K562 (cell line): ENCODE results near the gene OR51B2. TPM values are rescaled to one million over a fixed set of nuclear protein-coding genes. Genes with fewer than 3 reads are reported as not detected.
A peak's percentile ranks its signal among the peaks of the same experiment; 100 is the strongest.

Experiments
- COPS2 ChIP-seq: fragments of 450-650 bp; conservative IDR thresholded peaks from 2 replicates; pipeline ENCODE4 v1.6.1; 2016; ENCODE audit warnings: mild to moderate bottlenecking, moderate library complexity
- DEAF1 ChIP-seq: fragments of 450-650 bp; formaldehyde crosslinking; IDR thresholded peaks from 2 replicates; pipeline ENCODE4 v1.4.0; 2020; ENCODE audit warnings: mild to moderate bottlenecking, moderate library complexity
- ELK1 ChIP-seq: sonication (generic); formaldehyde crosslinking; IDR thresholded peaks from 2 replicates; pipeline ENCODE4 v1.8.1; 2022; ENCODE audit warnings: missing genetic modification reagents
- FOXJ3 ChIP-seq: sonication (generic); formaldehyde crosslinking; IDR thresholded peaks from 2 replicates; pipeline ENCODE4 v1.4.0; 2020; ENCODE audit warnings: mild to moderate bottlenecking, missing genetic modification reagents
- TEAD2 ChIP-seq: fragments of 450-650 bp; IDR thresholded peaks from 2 replicates; pipeline ENCODE4 v1.6.1; 2016; ENCODE audit warnings: missing genetic modification characterization, control low read depth, missing compliant biosample characterization
- ZFP1 ChIP-seq: fragments of 450-650 bp; formaldehyde crosslinking; IDR thresholded peaks from 2 replicates; pipeline ENCODE4 v1.4.0; 2020; ENCODE audit warnings: mild to moderate bottlenecking, mixed read lengths
- ZNF280B ChIP-seq: fragments of 250-450 bp; sonication (Bioruptor Pico); IDR thresholded peaks from 2 replicates; pipeline ENCODE4 v1.5.1; 2021; ENCODE audit warnings: mild to moderate bottlenecking
- polyA plus RNA-seq, 8 experiments: library from polyadenylated mRNA; depleted of rRNA in 4 of 8; stranded (reverse) in 5 of 8; unstranded in 3 of 8; fragments of >200 nt; fragmentation: Nextera tagmentation in 2 of 8; fragmentation: Illumina TruSeq in 1 of 8; extraction: Ambion mirVana in 2 of 8; extraction: Trizol in 1 of 8; gene quantifications; 2 replicates each; pipeline versions ENCODE4 v1.2.1 to v1.2.3, GENCODE V29; 2011 to 2014; ENCODE audit warnings: inconsistent platforms in 1 of 8, missing spikeins in 1 of 8
- total RNA-seq, 7 experiments: library from RNA; depleted of rRNA in 6 of 7; stranded (reverse); fragments of >200 nt in 6 of 7; fragmentation: Illumina TruSeq in 2 of 7; extraction: Trizol in 2 of 7; gene quantifications; 2 replicates each; pipeline versions ENCODE4 v1.2.1 to v1.2.3, GENCODE V29; 2011 to 2021; ENCODE audit warnings: low replicate concordance in 1 of 7
- TF ChIP-seq, protein P1 (sequence below), 2 experiments: fragments of 200-800 bp in 1 of 2; sonication (Bioruptor generic) in 1 of 2; sonication (generic) in 1 of 2; formaldehyde crosslinking in 1 of 2; IDR thresholded peaks in 1 of 2; conservative IDR thresholded peaks in 1 of 2; 2 replicates each; pipeline versions ENCODE4 v1.5.0 to v1.6.1; 2016 to 2020; ENCODE audit warnings: missing compliant biosample characterization in 1 of 2, missing genetic modification characterization in 1 of 2, missing genetic modification reagents in 1 of 2
- TF ChIP-seq, protein P2 (sequence below), 2 experiments: fragments of 450-650 bp; IDR thresholded peaks; 2 replicates each; pipeline ENCODE4 v1.6.1; 2016; ENCODE audit warnings: mild to moderate bottlenecking in 2 of 2, borderline replicate concordance in 1 of 2, low read depth in 1 of 2, moderate library complexity in 1 of 2

Gene OR51B2
- total and polyA plus RNA-seq, 9 of the 15 experiments (the other 6 are each of a cell fraction or from before 2014, with no cell fraction given): 0.38 to 6.6 (median 4.0) TPM

- TF ChIP-seq ZFP1 (CRISPR knock-in tag): no peak
- TF ChIP-seq, protein P1, sequence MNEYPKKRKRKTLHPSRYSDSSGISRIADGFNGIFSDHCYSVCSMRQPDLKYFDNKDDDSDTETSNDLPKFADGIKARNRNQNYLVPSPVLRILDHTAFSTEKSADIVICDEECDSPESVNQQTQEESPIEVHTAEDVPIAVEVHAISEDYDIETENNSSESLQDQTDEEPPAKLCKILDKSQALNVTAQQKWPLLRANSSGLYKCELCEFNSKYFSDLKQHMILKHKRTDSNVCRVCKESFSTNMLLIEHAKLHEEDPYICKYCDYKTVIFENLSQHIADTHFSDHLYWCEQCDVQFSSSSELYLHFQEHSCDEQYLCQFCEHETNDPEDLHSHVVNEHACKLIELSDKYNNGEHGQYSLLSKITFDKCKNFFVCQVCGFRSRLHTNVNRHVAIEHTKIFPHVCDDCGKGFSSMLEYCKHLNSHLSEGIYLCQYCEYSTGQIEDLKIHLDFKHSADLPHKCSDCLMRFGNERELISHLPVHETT (CRISPR knock-in tag; conservative IDR thresholded peaks at IDR 0.05 in 1 of 2, IDR thresholded peaks at IDR 0.05 in 1 of 2): peak in 1 of 2 experiments; percentile 44; a peak in 1 of 4 replicates
- no peak for TF ChIP-seq ZNF280B
- TF ChIP-seq COPS2: no peak
- TF ChIP-seq, protein P2, sequence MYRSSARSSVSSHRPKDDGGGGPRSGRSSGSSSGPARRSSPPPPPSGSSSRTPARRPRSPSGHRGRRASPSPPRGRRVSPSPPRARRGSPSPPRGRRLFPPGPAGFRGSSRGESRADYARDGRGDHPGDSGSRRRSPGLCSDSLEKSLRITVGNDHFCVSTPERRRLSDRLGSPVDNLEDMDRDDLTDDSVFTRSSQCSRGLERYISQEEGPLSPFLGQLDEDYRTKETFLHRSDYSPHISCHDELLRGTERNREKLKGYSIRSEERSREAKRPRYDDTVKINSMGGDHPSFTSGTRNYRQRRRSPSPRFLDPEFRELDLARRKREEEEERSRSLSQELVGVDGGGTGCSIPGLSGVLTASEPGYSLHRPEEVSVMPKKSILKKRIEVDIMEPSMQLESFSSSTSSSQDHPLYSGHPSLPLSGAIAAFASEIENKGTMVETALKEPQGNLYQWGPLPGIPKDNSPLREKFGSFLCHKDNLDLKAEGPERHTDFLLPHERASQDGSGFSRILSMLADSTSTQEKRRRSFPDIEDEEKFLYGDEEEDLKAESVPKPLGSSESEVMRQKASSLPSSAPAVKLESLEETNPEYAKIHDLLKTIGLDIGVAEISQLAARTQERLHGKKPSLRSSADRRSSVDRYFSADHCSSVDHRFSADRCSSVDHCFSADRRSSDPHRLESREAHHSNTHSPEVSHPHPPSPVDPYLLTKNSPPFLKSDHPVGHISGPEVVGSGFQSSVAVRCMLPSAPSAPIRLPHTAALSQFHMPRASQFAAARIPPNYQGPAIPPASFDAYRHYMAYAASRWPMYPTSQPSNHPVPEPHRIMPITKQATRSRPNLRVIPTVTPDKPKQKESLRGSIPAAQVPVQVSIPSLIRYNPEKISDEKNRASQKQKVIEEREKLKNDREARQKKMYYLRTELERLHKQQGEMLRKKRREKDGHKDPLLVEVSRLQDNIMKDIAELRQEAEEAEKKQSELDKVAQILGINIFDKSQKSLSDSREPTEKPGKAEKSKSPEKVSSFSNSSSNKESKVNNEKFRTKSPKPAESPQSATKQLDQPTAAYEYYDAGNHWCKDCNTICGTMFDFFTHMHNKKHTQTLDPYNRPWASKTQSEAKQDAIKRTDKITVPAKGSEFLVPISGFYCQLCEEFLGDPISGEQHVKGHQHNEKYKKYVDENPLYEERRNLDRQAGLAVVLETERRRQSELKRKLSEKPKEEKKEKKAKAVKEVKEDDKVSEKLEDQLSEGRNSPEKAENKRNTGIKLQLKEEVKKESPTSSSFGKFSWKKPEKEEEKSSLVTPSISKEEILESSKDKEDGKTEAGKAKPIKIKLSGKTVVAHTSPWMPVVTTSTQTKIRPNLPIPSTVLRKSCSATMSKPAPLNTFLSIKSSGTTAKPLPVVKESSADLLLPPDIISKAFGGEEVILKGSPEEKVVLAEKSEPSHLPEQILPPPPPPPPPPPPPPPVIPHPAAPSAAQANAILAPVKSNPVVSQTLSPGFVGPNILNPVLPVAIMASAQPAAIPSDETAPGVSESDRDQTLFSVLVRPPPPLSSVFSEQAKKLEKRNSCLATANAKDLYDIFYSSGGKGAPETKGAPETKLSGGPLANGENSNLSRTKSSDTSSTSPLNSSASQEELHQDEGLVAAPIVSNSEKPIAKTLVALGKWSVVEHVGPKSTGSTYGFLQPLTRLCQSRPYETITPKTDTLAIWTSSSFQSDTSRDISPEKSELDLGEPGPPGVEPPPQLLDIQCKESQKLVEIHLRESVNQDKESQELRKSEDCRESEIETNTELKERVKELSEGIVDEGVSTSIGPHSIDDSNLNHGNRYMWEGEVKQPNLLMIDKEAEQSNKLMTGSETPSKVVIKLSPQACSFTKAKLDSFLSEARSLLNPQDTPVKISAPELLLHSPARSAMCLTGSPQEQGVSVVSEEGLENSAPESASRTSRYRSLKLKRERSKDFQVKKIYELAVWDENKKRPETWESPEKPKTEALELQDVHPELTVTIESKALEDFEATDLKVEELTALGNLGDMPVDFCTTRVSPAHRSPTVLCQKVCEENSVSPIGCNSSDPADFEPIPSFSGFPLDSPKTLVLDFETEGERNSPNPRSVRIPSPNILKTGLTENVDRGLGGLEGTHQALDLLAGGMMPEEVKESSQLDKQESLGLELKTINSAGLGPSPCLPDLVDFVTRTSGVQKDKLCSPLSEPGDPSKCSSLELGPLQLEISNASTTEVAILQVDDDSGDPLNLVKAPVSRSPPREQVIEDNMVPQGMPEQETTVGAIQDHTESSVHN (IDR thresholded peaks at IDR 0.05; ENCODE audit: borderline replicate concordance in 1 of 2, low read depth in 1 of 2): no peak
- TF ChIP-seq FOXJ3 (CRISPR knock-in tag): no peak
- TF ChIP-seq TEAD2 (tag): no peak
- no peak for TF ChIP-seq ELK1
- no peak for TF ChIP-seq DEAF1 (CRISPR knock-in tag)
These were observed 35.8 kb downstream of the OR51B2 start (continued) for GRCh38 chr11:5288108-5288905.
